Measurements from ENCODE around the gene PDLIM4. TPM values are rescaled to one million over a fixed set of nuclear protein-coding genes. Genes with fewer than 3 reads are reported as not detected.

Gene PDLIM4
- total RNA-seq, 4 donors from 2014 or later, result 32.4 to 90.9 (median 50.8) TPM

Other genes starting within 250 kb of the PDLIM4 start
- 1 to 10 TPM in 1 of 4 donors, under 1 TPM in 3; 0.22 to 3.3 (median 0.81) TPM for gene ACSL6, start 246.0 kb upstream of the PDLIM4 start, total RNA-seq
- not detected for gene IL3, start 197.0 kb upstream of the PDLIM4 start, total RNA-seq
- not detected for gene CSF2, start 183.9 kb upstream of the PDLIM4 start, total RNA-seq
- 10 to 100 TPM; 15.9 to 26.9 (median 22.8) TPM for gene P4HA2, start 29.8 kb upstream of the PDLIM4 start, total RNA-seq
- 1 to 10 TPM; 1.9 to 4.2 (median 2.5) TPM for gene SLC22A4, start 36.7 kb downstream of the PDLIM4 start, total RNA-seq
- gene SLC22A5, start 112.0 kb downstream of the PDLIM4 start, total RNA-seq, result 10 to 100 TPM; 11.3 to 19.0 (median 16.3) TPM
- gene IRF1, start 233.1 kb downstream of the PDLIM4 start, total RNA-seq, result 10 to 100 TPM; 15.1 to 36.9 (median 28.4) TPM